Measurements from ENCODE around the gene CHURC1.

DNA sequence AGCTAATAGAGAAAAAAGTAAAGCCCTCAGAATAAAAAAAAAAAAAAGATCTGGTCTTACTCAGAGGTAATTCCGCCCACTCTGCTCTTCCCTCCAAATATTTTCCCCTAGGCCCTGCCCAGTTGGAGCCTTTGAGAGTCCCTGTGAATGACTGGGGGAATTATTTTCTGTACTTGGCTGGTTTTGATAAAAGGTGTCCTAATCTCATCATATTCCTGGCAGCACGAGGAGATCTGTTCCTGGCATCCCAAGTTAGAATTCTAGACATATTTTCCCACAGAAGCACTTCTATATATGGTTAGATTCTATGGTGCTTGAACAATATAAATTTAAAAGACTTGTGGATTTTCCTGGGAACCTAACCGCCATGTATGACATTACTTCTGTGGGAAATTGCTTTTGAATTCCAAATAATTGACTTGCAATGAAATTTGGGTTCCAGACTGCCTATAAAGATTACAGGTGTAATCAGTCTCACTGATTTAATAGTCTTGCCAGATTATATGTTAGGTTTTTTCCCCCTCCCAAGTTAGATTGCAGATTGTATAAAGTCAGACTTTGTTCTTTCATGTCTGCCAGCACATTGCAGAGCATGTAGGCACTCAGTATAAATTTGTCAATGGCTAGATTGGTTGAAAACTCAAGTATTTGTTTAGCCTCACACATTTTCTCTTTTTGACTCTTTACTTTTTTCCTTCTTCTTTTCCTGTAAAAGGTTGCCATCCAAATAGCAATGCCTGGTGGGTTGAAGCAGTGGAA is 16.0 kb downstream of the CHURC1 start:
- TF ChIP-seq, protein P1, sequence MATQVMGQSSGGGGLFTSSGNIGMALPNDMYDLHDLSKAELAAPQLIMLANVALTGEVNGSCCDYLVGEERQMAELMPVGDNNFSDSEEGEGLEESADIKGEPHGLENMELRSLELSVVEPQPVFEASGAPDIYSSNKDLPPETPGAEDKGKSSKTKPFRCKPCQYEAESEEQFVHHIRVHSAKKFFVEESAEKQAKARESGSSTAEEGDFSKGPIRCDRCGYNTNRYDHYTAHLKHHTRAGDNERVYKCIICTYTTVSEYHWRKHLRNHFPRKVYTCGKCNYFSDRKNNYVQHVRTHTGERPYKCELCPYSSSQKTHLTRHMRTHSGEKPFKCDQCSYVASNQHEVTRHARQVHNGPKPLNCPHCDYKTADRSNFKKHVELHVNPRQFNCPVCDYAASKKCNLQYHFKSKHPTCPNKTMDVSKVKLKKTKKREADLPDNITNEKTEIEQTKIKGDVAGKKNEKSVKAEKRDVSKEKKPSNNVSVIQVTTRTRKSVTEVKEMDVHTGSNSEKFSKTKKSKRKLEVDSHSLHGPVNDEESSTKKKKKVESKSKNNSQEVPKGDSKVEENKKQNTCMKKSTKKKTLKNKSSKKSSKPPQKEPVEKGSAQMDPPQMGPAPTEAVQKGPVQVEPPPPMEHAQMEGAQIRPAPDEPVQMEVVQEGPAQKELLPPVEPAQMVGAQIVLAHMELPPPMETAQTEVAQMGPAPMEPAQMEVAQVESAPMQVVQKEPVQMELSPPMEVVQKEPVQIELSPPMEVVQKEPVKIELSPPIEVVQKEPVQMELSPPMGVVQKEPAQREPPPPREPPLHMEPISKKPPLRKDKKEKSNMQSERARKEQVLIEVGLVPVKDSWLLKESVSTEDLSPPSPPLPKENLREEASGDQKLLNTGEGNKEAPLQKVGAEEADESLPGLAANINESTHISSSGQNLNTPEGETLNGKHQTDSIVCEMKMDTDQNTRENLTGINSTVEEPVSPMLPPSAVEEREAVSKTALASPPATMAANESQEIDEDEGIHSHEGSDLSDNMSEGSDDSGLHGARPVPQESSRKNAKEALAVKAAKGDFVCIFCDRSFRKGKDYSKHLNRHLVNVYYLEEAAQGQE (IDR thresholded peaks at IDR 0.05; ENCODE audit: insufficient read depth in 1 of 2, low read depth in 2 of 2, low read length in 2 of 2), result no peak
- no peak for TF ChIP-seq POLR2AphosphoS5 (IDR thresholded peaks at IDR 0.05; ENCODE audit: low read depth, low read length)

All from PFSK-1 (cell line).